Kidney (tissue), 14 donors: ENCODE results near the gene OR9Q1. TPM values are rescaled to one million over a fixed set of nuclear protein-coding genes. Genes with fewer than 3 reads are reported as not detected.
"Not testable (repeated sequence)": the region's sequence is repeated elsewhere in the genome, so short reads cannot be mapped to it uniquely, and the experiment has no call there.

Experiments
- DNase-seq, 5 donors: peaks; one replicate each; pipeline ENCODE4 v3.0.0-alpha.2; 2013 to 2020
- FAIRE-seq: peaks from 2 replicates; lab custom pipeline; 2012; peaks lifted over from hg19 to GRCh38; lab: Jason Lieb, UNC
- H3K27ac ChIP-seq, 2 donors: one replicate each; pipeline ENCODE4 v1.7.0; 2013; ENCODE audit warnings: low read depth in 2 of 2, low read length in 2 of 2, inconsistent platforms in 1 of 2
- H3K27me3 ChIP-seq: one replicate; pipeline ENCODE4 v1.7.1; 2013; ENCODE audit warnings: low read length, inconsistent platforms; ENCODE audit not compliant: control insufficient read depth, insufficient read depth
- H3K36me3 ChIP-seq, 3 donors: one replicate each; pipeline versions ENCODE4 v1.7.0 to v1.7.1; 2013; ENCODE audit warnings: low read length in 3 of 3, control low read depth in 1 of 3, inconsistent platforms in 1 of 3; ENCODE audit not compliant: insufficient read depth in 3 of 3, control insufficient read depth in 2 of 3
- H3K4me1 ChIP-seq, 3 donors: one replicate each; pipeline versions ENCODE4 v1.7.0 to v1.7.1; 2013; ENCODE audit warnings: low read length in 3 of 3, inconsistent platforms in 1 of 3, low read depth in 1 of 3; ENCODE audit not compliant: control insufficient read depth in 2 of 3, insufficient read depth in 2 of 3
- H3K4me3 ChIP-seq, 3 donors: one replicate each; pipeline versions ENCODE4 v1.7.0 to v1.8.1; 2013; ENCODE audit warnings: low read length in 3 of 3, control low read depth in 1 of 3, inconsistent platforms in 1 of 3
- H3K9ac ChIP-seq, 3 donors: one replicate each; pipeline versions ENCODE4 v1.7.0 to v1.7.1; 2013; ENCODE audit warnings: low read length in 3 of 3, control low read depth in 1 of 3, inconsistent platforms in 1 of 3
- H3K9me3 ChIP-seq, 3 donors: one replicate each; pipeline versions ENCODE4 v1.7.0 to v1.7.1; 2013; ENCODE audit warnings: low read length in 3 of 3, control low read depth in 1 of 3, inconsistent platforms in 1 of 3; ENCODE audit not compliant: control insufficient read depth in 2 of 3, insufficient read depth in 1 of 3
- intact Hi-C: fragments of 100-400 bp; cut with DNase I; formaldehyde crosslinking; loops from one replicate; pipeline ENCODE4 v1.11.1; 2022
- polyA plus RNA-seq: library from polyadenylated mRNA; stranded (reverse); fragments of 350-450 nt; fragmentation: Illumina TruSeq; extraction: RNeasy Lipid Tissue Mini Kit (QIAGEN cat#74804); gene quantifications from one replicate; pipeline ENCODE4 v1.2.3, GENCODE V29; 2014; ENCODE audit warnings: low read depth, low replicate concordance; ENCODE audit not compliant: insufficient read depth
- total RNA-seq: library from RNA; stranded (reverse); fragmentation: NEBNext Ultra II Directional; extraction: Animal tissue kit (Norgen Biotek cat#: 25700); gene quantifications from one replicate; pipeline ENCODE4 v1.2.1, GENCODE V29; 2021
- TF ChIP-seq, protein P1 (sequence below): IDR thresholded peaks from 3 replicates; pipeline ENCODE4 v1.5.1; 2012; ENCODE audit warnings: mild to moderate bottlenecking, moderate library complexity, borderline replicate concordance; ENCODE audit not compliant: insufficient read depth; ENCODE audit errors: extremely low read depth
- donor health status: control.
- donor health status: control.
- donor health status: control.
- donor health status: control.
- donor health status: control.
- donor health status: DM: yes; HTN: yes; CAD: no.
- donor health status: Normal renal cell carcinoma (clear cell type).

Gene OR9Q1
- total and polyA plus RNA-seq, 2 donors from 2014 or later, result not detected

DNA sequence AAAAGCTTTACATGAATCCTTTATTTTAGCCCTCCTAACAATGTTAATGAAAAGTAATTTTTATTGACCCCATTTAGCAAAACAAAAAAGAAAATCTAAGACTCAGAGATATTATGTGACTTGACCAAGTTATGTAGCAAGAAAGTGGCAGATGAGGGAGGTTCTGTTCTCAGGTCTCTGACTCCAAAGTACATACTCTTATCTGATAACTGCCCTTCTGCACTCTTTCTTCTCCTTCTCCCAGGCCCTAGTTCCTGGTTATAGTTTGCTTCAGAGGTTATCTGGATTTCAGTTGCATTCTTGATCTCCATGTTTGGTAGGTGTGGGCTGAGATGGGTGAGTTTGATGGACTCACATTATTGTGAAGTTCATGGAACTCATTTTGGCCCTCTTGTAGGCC is 169.7 kb downstream of the OR9Q1 start:
- H3K9me3 ChIP-seq, result peaks cover 0 to 5% (median 4%) of the 10 kb centered on the region in 3 donors
- no peaks in the 10 kb centered on the region for H3K4me1 ChIP-seq
- FAIRE-seq (no peak), DNase-seq (no peak)
- no peaks in the 10 kb centered on the region for H3K27me3 ChIP-seq
- H3K9ac ChIP-seq, result no peak overlapping the region
- no peaks in the 10 kb centered on the region for H3K36me3 ChIP-seq
- no peak overlapping the region for H3K27ac ChIP-seq
- no peak overlapping the region for H3K4me3 ChIP-seq
- TF ChIP-seq, protein P1, sequence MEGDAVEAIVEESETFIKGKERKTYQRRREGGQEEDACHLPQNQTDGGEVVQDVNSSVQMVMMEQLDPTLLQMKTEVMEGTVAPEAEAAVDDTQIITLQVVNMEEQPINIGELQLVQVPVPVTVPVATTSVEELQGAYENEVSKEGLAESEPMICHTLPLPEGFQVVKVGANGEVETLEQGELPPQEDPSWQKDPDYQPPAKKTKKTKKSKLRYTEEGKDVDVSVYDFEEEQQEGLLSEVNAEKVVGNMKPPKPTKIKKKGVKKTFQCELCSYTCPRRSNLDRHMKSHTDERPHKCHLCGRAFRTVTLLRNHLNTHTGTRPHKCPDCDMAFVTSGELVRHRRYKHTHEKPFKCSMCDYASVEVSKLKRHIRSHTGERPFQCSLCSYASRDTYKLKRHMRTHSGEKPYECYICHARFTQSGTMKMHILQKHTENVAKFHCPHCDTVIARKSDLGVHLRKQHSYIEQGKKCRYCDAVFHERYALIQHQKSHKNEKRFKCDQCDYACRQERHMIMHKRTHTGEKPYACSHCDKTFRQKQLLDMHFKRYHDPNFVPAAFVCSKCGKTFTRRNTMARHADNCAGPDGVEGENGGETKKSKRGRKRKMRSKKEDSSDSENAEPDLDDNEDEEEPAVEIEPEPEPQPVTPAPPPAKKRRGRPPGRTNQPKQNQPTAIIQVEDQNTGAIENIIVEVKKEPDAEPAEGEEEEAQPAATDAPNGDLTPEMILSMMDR, result no peak
- intact Hi-C loops, result no loop called here

DNA sequence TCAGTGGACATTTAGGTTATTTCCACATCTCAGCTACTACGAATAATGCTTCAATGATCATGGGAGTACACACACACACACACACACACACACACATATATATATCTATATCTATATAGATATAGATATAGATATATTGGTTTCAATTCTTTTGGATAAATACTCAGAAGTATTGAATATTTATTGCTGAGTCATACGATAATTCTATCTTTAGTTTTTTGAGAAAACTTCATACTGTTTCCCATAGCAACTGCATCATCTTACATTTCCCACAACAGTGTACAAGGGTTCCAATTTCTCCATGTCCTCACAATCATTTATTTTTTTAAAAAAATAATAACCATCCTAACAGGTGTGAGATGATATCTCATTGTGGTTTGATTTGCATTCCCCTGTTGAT is 172.3 kb downstream of the OR9Q1 start:
- TF ChIP-seq, protein P1, result no peak
- Histone ChIP-seq H3K27me3 (no peaks in the 10 kb centered on the region), H3K9ac (no peak overlapping the region), H3K4me3 (no peak overlapping the region), H3K9me3 (peaks cover 0 to 5% (median 4%) of the 10 kb centered on the region in 3 donors), H3K4me1 (no peaks in the 10 kb centered on the region), H3K27ac (no peak overlapping the region), H3K36me3 (no peaks in the 10 kb centered on the region)
- DNase-seq (no peak), FAIRE-seq (no peak)
- intact Hi-C loops, result no loop called here

DNA sequence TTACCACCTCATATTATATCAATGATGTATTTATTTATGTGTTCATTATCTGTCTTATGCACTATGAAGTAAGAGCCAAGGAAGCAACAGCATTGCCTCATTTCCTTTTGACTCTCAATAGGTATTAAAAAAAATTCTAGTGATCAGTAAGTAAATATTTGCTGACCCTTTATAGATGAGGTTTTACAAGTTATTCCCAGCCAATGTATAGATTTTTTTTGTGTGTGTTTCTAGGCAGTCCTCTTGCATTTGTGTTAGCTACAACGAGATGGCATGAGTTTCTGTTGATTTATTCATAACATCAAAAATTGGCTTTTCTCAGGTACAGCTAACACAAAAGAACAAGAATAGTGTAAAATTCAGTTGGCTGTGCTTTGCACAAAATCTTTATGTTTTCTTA is 175.6 kb downstream of the OR9Q1 start:
- H3K4me3 ChIP-seq, result no peak overlapping the region
- H3K27ac ChIP-seq, result no peak overlapping the region
- no peak overlapping the region for H3K9ac ChIP-seq
- H3K36me3 ChIP-seq, result no peaks in the 10 kb centered on the region
- no peak for DNase-seq
- H3K9me3 ChIP-seq, result peaks cover 0 to 5% (median 4%) of the 10 kb centered on the region in 3 donors
- intact Hi-C loops, result no loop called here
- no peak for FAIRE-seq
- TF ChIP-seq, protein P1, result no peak
- no peaks in the 10 kb centered on the region for H3K27me3 ChIP-seq
- H3K4me1 ChIP-seq, result no peaks in the 10 kb centered on the region

DNA sequence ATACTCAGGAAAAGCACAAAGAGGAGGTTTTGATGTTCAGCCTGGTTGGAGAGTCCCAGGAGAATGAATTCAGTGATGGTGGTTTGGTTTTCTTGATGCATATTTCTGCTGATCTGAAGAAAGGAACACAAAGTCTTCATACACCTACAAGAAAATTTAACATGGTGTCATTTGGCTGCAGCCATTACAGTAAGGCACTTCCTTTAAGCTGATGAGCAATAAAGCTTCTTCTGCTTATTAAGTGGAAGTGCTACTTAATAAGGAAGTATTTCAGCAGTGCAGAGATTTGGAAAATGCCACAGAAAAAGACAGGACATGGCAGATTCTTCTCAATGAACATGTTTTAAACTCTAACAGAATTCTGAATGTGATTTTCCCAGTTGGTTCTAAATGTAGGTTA is 180.4 kb downstream of the OR9Q1 start, which contains the start of gene OR1S2:
Gene OR1S2, minus strand, starts transcription at position 101 of the 400 bp plus-strand sequence. Its CDS starts 0 bp downstream, at position 101.
- H3K9me3 ChIP-seq, result no peaks in the 10 kb centered on the region
- H3K27ac ChIP-seq, result no peak within 1 kb of the TSS
- H3K4me3 ChIP-seq, result no peak within 1 kb of the TSS
- no peaks in the 10 kb centered on the region for H3K36me3 ChIP-seq
- no peaks in the 10 kb centered on the region for H3K4me1 ChIP-seq
- FAIRE-seq (no peak), DNase-seq (no peak)
- intact Hi-C loops, result no loop called here
- no peak within 1 kb of the TSS for H3K9ac ChIP-seq
- H3K27me3 ChIP-seq, result no peaks in the 10 kb centered on the region
- TF ChIP-seq, protein P1, result no peak

DNA sequence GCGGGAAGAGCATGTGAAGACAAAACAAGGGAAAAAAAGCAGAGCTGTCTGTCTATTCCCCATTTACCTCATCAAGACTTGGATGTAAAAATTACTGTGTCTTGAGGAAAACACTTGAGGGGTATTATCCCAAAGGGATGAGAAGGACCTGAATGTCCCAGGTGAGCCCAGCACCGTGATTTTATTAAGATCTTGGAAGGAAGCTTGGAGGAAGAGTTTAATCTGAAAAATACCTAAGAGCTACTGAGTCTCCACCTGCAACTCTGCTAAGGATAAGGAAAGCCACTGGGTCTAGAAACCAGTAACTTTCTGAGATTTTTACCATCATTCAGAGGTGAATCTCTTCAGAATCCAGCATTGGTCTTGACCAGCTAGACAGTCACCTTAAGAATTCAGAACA is 188.7 kb downstream of the OR9Q1 start, which contains the start of gene OR1S1:
Gene OR1S1, plus strand, starts transcription at position 301 of the 400 bp plus-strand sequence.
- H3K9ac ChIP-seq, H3K36me3 ChIP-seq, H3K27ac ChIP-seq, H3K27me3 ChIP-seq, FAIRE-seq, H3K4me1 ChIP-seq, intact Hi-C loops, DNase-seq, H3K9me3 ChIP-seq, H3K4me3 ChIP-seq: not testable (repeated sequence)
